Activated naive CD8-positive, alpha-beta T cell treated with anti-CD3 and anti-CD28 coated beads, Interleukin-2, amount 50 U/mL, for 16 hours (primary cell): ENCODE data around the gene STX10.
A peak's percentile ranks its signal among the peaks of the same experiment; 100 is the strongest.

ENCODE experiments used
- DNase-seq: peaks from one replicate; pipeline ENCODE4 v3.0.0-alpha.2; 2020; ENCODE audit warnings: low read depth, low spot score

STX10 gene

GRCh38 chr19:13119627-13120026 is 30.5 kb downstream of the STX10 start:
- no peak for DNase-seq

- no peak for DNase-seq
These were observed 31.6 kb downstream of the STX10 start for GRCh38 chr19:13118424-13119193.

GRCh38 chr19:13117772-13118423 is 32.3 kb downstream of the STX10 start, which contains the start of gene NACC1:
NACC1 (plus strand) TSS chr19:13118264; CDS start chr19:13135208, 16,944 bp downstream.
- DNase-seq = peak; percentile 82

GRCh38 chr19:13117176-13117771 is 32.9 kb downstream of the STX10 start:
- no peak for DNase-seq

GRCh38 chr19:13116282-13117175 is 33.6 kb downstream of the STX10 start, which contains the start of gene TRMT1:
TRMT1 (minus strand) TSS chr19:13116740; CDS start chr19:13116399, 341 bp downstream.
- peak; percentile 86 for DNase-seq

GRCh38 chr19:13115936-13116281 is 34.3 kb downstream of the STX10 start:
- no peak for DNase-seq

- no peak for DNase-seq
These were observed 37.6 kb downstream of the STX10 start for GRCh38 chr19:13112555-13112954.

GRCh38 chr19:13110099-13110610 is 40.0 kb downstream of the STX10 start:
- DNase-seq = no peak

- DNase-seq = no peak
These were observed 40.6 kb downstream of the STX10 start for GRCh38 chr19:13109361-13110098.

- no peak for DNase-seq
These were observed 45.1 kb downstream of the STX10 start for GRCh38 chr19:13104848-13105711.

GRCh38 chr19:13104360-13104847 is 45.8 kb downstream of the STX10 start:
- DNase-seq = peak; percentile 32

GRCh38 chr19:13103581-13104359 is 46.4 kb downstream of the STX10 start:
- no peak for DNase-seq

GRCh38 chr19:13102666-13103580 is 47.3 kb downstream of the STX10 start, which contains the start of gene LYL1:
LYL1 (minus strand) TSS chr19:13102858; CDS start chr19:13101171, 1,687 bp downstream.
- no peak for DNase-seq

- no peak for DNase-seq
These were observed 47.8 kb downstream of the STX10 start for GRCh38 chr19:13102416-13102665.

GRCh38 chr19:13101590-13102415 is 48.4 kb downstream of the STX10 start:
- no peak for DNase-seq

GRCh38 chr19:13100841-13101589 is 49.2 kb downstream of the STX10 start:
- no peak for DNase-seq
